Rectal smooth muscle tissue (tissue), 1 donor: ENCODE measurements around the gene ATP11B.

ENCODE experiments used
- H3K27ac ChIP-seq: one replicate; pipeline ENCODE4 v1.7.0; 2013; ENCODE audit warnings: low read depth, low read length, inconsistent platforms
- H3K27me3 ChIP-seq: one replicate; pipeline ENCODE4 v1.7.0; 2013; ENCODE audit warnings: low read length; ENCODE audit not compliant: control insufficient read depth, insufficient read depth
- H3K36me3 ChIP-seq: one replicate; pipeline ENCODE4 v1.7.0; 2013; ENCODE audit warnings: low read length; ENCODE audit not compliant: control insufficient read depth, insufficient read depth
- H3K4me1 ChIP-seq: one replicate; pipeline ENCODE4 v1.7.0; 2013; ENCODE audit warnings: low read length; ENCODE audit not compliant: control insufficient read depth, insufficient read depth
- H3K4me3 ChIP-seq: one replicate; pipeline ENCODE4 v1.7.0; 2013; ENCODE audit warnings: low read length
- H3K9ac ChIP-seq: one replicate; pipeline ENCODE4 v1.7.0; 2013; ENCODE audit warnings: low read length

Gene ATP11B

DNA sequence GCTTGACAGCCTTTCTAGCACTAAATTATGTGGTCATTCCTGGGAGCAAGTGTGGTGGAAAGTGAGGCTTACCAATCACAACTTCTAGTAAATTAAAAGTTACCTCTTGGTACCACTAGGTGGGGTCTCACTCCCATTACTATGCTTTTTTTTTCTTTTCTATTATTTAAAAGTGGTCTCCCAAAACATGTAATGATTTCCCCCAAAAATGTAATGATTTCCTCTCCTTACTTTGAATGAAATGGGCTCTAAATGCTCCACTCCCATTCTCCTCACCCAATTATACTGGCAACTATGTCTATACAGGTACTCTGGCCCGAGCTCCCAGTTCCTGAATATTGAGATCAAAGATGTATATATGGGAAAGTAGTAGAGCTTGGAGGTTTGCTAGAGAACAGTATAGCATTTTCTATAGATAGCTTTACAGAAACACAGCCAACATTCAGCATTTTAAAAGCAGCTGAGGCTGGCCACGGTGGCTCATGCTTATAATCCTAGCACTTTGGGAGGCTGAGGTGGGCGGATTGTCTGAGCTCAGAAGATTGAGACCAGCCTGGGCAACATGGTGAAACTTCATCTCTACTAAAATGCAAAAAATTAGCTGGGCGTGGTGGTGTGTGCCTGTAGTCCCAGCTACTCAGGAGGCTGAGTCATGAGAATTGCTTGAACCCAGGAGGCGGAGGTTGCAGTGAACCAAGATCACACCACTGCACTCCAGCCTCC, 116.2 kb downstream of the ATP11B start:
- Histone ChIP-seq H3K27me3 (no peaks in the 10 kb centered on the region), H3K9ac (no peak overlapping the region), H3K36me3 (peaks cover 9% of the 10 kb centered on the region), H3K27ac (no peak overlapping the region), H3K4me1 (no peaks in the 10 kb centered on the region), H3K4me3 (no peak overlapping the region)

DNA sequence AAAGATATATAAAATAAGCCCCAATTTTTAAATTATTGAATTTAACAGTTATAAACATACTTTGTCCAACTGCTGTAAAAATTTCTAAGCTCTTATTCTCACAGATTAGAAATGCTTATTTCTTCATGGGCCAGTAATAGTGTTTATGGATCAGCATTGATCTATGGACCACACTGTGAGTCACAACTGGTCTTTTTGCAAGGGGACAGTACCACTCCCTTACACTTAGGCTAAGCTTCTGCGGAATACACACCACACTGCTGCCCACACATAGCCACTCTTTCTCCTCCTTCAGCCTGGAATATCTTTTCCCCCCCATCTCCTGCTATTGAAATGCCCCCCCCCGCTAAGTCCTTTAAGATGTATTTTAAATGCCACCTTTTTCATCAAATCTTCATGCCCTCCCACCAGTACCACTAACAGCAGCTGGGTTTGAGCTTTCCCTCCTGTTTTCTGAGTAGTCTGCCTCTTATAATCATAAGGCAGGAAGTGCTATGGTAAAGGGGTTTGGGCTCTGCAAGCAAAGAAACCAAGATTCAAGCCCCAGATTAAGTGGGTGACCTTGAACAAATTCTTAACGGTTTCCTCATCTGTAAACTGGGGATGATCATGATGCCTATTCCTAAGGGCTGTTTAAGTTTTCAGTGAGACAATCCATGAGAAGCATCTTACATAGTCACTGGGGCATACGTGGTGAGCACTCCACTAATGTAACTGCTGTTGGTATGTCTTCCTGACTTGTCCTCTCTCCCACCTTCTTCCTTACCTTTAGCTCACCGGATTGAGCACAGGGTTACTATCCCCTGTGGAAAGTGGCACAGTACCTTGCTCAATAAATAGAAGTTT, 117.9 kb downstream of the ATP11B start:
- Histone ChIP-seq H3K4me1 (no peaks in the 10 kb centered on the region), H3K36me3 (peaks cover 6% of the 10 kb centered on the region), H3K4me3 (no peak overlapping the region), H3K27me3 (no peaks in the 10 kb centered on the region), H3K27ac (no peak overlapping the region), H3K9ac (no peak overlapping the region)

GRCh38 chr3:182911782-182912111, 118.4 kb downstream of the ATP11B start:
- Histone ChIP-seq H3K9ac (no peak overlapping the region), H3K4me1 (no peaks in the 10 kb centered on the region), H3K27me3 (no peaks in the 10 kb centered on the region), H3K4me3 (no peak overlapping the region), H3K27ac (no peak overlapping the region), H3K36me3 (peaks cover 4% of the 10 kb centered on the region)

GRCh38 chr3:182912474-182912873, 119.2 kb downstream of the ATP11B start:
- Histone ChIP-seq H3K27ac (no peak overlapping the region), H3K36me3 (peaks cover 4% of the 10 kb centered on the region), H3K4me3 (no peak overlapping the region), H3K9ac (no peak overlapping the region), H3K4me1 (no peaks in the 10 kb centered on the region), H3K27me3 (no peaks in the 10 kb centered on the region)

DNA sequence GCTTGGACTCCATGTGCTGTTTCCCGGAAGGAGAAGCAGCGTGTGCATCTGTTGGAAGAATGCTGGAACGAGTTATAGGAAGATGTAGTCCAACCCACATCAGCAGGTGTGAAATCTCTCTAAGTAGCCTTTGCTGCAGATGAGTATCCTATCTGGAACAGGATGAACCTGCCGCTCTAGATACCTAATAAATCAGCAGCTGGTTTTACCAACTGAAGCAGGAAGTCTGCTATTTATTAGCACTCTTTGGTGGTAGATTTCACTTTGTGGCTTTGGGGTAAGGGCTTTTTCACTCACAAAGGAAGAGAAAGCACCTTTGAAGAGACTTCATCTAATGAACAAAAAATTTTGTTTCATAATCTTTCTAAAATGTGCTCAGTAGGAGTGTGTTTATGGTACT, 120.6 kb downstream of the ATP11B start:
- Histone ChIP-seq H3K36me3 (peaks cover 2% of the 10 kb centered on the region), H3K9ac (no peak overlapping the region), H3K4me3 (no peak overlapping the region), H3K4me1 (no peaks in the 10 kb centered on the region), H3K27me3 (no peaks in the 10 kb centered on the region), H3K27ac (no peak overlapping the region)

- Histone ChIP-seq H3K4me1 (no peaks in the 10 kb centered on the region), H3K36me3 (peaks cover 2% of the 10 kb centered on the region), H3K27me3 (no peaks in the 10 kb centered on the region), H3K27ac (no peak overlapping the region), H3K4me3 (no peak overlapping the region), H3K9ac (no peak overlapping the region)
Observed at GRCh38 chr3:182914341-182914740, 121.0 kb downstream of the ATP11B start.

- Histone ChIP-seq H3K27me3 (no peaks in the 10 kb centered on the region), H3K36me3 (peaks cover 2% of the 10 kb centered on the region), H3K4me1 (no peaks in the 10 kb centered on the region), H3K27ac (no peak overlapping the region), H3K9ac (no peak overlapping the region), H3K4me3 (no peak overlapping the region)
Observed at GRCh38 chr3:182917134-182917533, 123.8 kb downstream of the ATP11B start.

- H3K27ac ChIP-seq, result no peak overlapping the region
- no peaks in the 10 kb centered on the region for H3K36me3 ChIP-seq
- H3K27me3 ChIP-seq, result no peaks in the 10 kb centered on the region
- no peak overlapping the region for H3K4me3 ChIP-seq
- no peaks in the 10 kb centered on the region for H3K4me1 ChIP-seq
- H3K9ac ChIP-seq, result no peak overlapping the region
Observed at GRCh38 chr3:182919866-182920357, 126.6 kb downstream of the ATP11B start.

DNA sequence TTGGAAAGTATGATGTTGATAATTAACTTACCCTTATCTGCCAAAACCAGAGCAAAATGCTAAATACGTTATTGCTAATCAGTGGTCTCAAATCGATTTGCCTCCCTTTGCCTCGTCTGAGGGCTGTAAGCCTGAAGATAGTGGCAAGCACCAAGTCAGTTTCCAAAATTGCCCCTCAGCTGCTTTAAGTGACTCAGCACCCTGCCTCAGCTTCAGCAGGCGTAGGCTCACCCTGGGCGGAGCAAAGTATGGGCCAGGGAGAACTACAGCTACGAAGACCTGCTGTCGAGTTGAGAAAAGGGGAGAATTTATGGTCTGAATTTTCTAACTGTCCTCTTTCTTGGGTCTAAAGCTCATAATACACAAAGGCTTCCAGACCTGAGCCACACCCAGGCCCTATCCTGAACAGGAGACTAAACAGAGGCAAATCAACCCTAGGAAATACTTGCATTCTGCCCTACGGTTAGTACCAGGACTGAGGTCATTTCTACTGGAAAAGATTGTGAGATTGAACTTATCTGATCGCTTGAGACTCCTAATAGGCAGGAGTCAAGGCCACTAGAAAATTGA, 127.3 kb downstream of the ATP11B start:
- H3K4me1 ChIP-seq, result no peaks in the 10 kb centered on the region
- no peaks in the 10 kb centered on the region for H3K36me3 ChIP-seq
- no peak overlapping the region for H3K4me3 ChIP-seq
- no peak overlapping the region for H3K27ac ChIP-seq
- H3K9ac ChIP-seq, result no peak overlapping the region
- no peaks in the 10 kb centered on the region for H3K27me3 ChIP-seq

GRCh38 chr3:182921665-182922355, 128.5 kb downstream of the ATP11B start:
- Histone ChIP-seq H3K27me3 (no peaks in the 10 kb centered on the region), H3K4me1 (no peaks in the 10 kb centered on the region), H3K36me3 (no peaks in the 10 kb centered on the region), H3K4me3 (no peak overlapping the region), H3K27ac (no peak overlapping the region), H3K9ac (no peak overlapping the region)

GRCh38 chr3:182925330-182925943, 132.1 kb downstream of the ATP11B start:
- no peak overlapping the region for H3K9ac ChIP-seq
- no peak overlapping the region for H3K4me3 ChIP-seq
- no peaks in the 10 kb centered on the region for H3K27me3 ChIP-seq
- no peaks in the 10 kb centered on the region for H3K36me3 ChIP-seq
- H3K27ac ChIP-seq, result no peak overlapping the region
- no peaks in the 10 kb centered on the region for H3K4me1 ChIP-seq

DNA sequence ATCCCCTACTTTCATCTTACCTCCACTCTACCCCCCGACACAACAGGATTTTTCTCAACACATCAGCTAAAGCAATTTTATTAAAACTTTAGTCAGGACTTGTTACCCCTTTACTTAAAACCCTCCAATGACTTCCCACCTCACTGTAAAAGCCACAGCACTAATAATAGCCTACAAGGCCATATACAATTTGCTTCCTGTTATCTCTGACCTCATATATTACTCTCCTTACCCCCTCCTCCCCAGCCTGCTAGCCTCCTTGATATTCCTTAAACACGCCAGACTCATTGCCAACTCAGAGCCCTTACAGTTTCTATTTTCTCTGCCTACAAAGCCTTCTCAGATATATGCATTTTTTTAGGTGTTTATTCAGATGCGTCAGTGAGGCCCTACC, 132.6 kb downstream of the ATP11B start:
- Histone ChIP-seq H3K4me3 (no peak overlapping the region), H3K4me1 (no peaks in the 10 kb centered on the region), H3K27ac (no peak overlapping the region), H3K27me3 (no peaks in the 10 kb centered on the region), H3K9ac (no peak overlapping the region), H3K36me3 (no peaks in the 10 kb centered on the region)
